AG09309 (cell line): ENCODE measurements around the gene XK.

ENCODE experiments used
- DNase-seq: peaks from one replicate; pipeline ENCODE4 v3.0.0-alpha.2; 2010; ENCODE audit warnings: low read depth
- H3K4me3 ChIP-seq: 2 replicates; pipeline ENCODE4 v1.5.1; 2011; ENCODE audit warnings: mild to moderate bottlenecking, low read depth, low read length, moderate library complexity; ENCODE audit not compliant: control insufficient read depth
- TF ChIP-seq, protein P1 (sequence below): IDR thresholded peaks from 2 replicates; pipeline ENCODE4 v1.5.1; 2011; ENCODE audit warnings: mild to moderate bottlenecking, low read depth, low read length, inconsistent platforms; ENCODE audit not compliant: insufficient read depth, control insufficient read depth; ENCODE audit errors: missing control alignments

The XK gene

DNA sequence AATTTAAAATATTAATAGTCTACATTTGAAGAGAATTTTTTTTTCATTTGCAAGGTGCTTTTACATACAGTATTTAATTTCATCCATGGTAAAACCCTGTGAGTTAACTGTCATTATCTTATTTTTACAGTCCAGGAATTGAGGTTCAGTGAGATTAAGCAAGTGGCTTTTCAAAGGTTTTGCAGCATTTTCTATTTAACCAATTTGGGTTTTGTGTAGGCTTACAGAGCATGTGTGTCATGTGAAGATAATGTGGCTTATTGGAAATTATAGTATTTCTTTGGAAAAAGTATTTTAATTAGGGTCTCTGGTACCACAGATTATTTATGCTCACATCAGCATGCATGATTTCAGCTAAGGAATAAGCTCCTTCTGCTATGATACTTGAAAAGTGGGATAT, 4.5 kb downstream of the XK start:
- TF ChIP-seq, protein P1, sequence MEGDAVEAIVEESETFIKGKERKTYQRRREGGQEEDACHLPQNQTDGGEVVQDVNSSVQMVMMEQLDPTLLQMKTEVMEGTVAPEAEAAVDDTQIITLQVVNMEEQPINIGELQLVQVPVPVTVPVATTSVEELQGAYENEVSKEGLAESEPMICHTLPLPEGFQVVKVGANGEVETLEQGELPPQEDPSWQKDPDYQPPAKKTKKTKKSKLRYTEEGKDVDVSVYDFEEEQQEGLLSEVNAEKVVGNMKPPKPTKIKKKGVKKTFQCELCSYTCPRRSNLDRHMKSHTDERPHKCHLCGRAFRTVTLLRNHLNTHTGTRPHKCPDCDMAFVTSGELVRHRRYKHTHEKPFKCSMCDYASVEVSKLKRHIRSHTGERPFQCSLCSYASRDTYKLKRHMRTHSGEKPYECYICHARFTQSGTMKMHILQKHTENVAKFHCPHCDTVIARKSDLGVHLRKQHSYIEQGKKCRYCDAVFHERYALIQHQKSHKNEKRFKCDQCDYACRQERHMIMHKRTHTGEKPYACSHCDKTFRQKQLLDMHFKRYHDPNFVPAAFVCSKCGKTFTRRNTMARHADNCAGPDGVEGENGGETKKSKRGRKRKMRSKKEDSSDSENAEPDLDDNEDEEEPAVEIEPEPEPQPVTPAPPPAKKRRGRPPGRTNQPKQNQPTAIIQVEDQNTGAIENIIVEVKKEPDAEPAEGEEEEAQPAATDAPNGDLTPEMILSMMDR: no peak
- no peak overlapping the region for H3K4me3 ChIP-seq
- no peak for DNase-seq

DNA sequence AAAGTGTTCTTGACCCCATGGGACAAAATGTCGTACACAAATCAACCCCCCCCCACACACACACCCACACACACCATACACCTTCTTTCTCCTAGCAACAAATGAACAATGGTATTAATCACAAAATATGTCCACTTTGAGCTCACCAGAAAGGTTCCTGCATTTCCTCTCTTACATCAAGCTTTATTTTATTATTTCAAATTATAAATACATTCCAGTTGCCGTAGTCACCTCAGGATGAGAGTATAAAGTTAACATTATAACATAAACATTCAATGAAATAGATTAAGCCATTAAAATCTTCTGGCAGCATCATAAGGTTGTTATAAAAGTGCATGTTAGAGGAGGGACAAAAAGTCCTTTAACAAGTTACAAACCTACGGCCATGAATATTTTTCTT, 7.3 kb downstream of the XK start:
- H3K4me3 ChIP-seq: no peak overlapping the region
- DNase-seq: no peak
- TF ChIP-seq, protein P1: no peak

DNA sequence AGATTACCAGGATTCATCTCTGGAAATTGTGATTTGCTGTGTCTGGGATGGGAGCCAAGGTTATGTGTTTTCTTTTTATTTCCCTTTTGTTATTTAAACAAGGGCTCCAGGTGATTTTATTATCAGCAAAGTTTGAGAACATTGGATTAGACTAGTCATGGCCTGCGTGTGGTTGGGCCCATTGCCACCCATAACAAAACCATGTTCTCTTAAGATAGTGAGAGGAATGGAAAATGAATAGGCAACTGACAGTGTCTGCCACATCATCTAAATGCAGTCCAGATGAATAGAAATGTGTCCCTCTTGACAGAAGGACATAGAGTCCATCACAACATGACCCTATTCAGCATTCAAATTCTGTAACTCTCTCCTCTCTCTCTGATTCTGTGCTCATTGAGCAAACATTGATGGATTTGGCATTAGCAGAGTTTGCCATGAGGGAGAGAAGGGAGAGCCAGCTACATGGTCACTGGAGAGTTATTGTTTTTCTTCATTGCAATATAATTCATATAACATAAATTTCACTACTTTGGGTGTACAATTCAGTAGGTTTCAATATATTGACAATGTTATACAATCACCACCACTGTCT, 11.7 kb downstream of the XK start:
- no peak overlapping the region for H3K4me3 ChIP-seq
- TF ChIP-seq, protein P1: no peak
- no peak for DNase-seq

DNA sequence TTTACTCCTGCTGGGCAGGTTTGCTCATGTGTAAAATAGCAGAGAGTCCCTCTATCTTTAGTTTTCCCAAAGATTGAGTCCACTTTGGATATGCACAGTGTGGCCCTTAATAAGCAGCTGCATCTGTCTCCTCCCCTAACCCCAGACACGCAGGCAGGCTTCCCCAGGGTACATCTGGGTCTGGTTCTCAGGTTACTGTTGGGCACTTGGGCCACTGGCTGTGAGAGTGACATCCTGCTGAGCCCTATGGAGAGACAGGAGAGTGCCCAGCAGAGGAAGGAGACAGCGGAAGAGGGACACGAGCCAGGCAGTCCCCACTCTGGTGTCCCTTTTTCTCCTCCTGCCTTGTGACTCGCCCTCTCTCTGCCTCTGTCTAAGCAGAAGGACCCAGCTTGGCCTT, 16.0 kb downstream of the XK start:
- DNase-seq: no peak
- TF ChIP-seq, protein P1: no peak

DNA sequence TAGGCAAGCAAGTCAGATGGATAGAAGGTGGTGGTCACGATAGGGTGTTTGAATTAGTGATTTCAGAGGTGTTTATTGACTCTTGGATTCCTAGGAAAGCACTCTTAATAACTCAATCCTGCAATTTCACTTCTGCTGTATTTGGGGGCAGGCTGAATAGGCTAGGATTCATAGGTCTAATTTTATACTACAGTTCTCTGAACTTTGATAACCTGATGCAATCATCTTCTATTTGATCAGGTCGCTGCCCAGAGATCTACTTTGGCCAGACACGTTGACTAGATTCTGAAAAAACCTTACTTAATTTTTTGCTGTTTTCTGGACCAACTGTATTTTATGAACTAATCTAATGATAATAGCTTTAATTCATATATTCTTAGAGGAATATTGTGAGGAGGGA, 26.4 kb downstream of the XK start:
- TF ChIP-seq, protein P1: no peak
- no peak for DNase-seq
- no peak overlapping the region for H3K4me3 ChIP-seq

More for the DNA sequence above, 16.0 kb downstream of the XK start:
- no peak overlapping the region for H3K4me3 ChIP-seq

DNA sequence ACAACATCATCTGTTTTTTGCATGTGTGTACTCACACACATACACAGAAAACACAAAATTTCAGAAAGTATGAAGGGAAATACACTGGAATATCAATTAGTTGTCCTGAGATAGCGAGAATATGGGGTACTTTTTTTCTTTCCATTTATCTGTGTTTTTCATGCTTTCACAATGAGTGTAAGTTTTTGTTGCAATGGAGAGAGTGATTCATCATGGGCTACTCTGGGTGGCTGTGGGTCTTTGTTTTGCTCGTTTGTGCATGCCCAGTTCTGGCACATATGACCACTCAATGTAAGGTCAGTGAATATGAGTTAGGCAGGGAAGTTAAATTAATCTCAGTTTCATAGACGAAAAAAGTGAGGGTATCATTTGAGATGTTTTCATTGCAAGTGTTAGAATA, 26.9 kb downstream of the XK start:
- H3K4me3 ChIP-seq: no peak overlapping the region
- TF ChIP-seq, protein P1: no peak
- no peak for DNase-seq

DNA sequence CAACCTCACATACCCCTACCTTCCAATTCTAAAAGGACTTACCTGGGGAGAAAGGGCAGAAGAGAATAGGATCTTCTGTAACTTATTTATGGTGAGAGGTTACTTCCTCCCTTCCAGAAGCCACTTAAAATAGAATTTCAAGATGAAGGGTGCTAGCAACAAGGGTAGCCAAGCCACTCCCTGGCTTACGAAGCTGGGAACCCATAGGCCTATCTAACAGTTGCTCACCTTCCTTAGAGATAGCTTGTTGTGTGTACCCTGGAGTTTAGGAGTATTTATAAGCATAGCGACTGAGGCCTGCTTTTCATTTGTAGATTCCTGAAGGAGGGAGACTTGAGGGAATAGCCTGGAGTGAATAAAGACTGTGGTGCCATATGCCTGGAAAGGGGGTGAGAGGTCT, 28.9 kb downstream of the XK start:
- no peak for DNase-seq
- H3K4me3 ChIP-seq: no peak overlapping the region
- TF ChIP-seq, protein P1: no peak
